Brain microvascular endothelial cell (primary cell): Measurements from ENCODE around the gene GPR161.
A peak's percentile ranks its signal among the peaks of the same experiment; 100 is the strongest.

Experiments
- DNase-seq: peaks from one replicate; pipeline ENCODE4 v3.0.0-alpha.2; 2020
- H3K27ac ChIP-seq: fragments of 250-450 bp; sonication (Bioruptor Pico); 2 replicates; pipeline ENCODE4 v1.5.1; 2020; ENCODE audit warnings: mild to moderate bottlenecking, moderate library complexity
- H3K27me3 ChIP-seq: fragments of 250-450 bp; sonication (Bioruptor Pico); replicated peaks from 2 replicates; pipeline ENCODE4 v1.5.1; 2020; ENCODE audit warnings: mild to moderate bottlenecking
- H3K36me3 ChIP-seq: fragments of 250-450 bp; sonication (Bioruptor Pico); replicated peaks from 2 replicates; pipeline ENCODE4 v1.5.1; 2020; ENCODE audit warnings: mild to moderate bottlenecking
- H3K4me3 ChIP-seq: 2 replicates; pipeline ENCODE4 v1.5.1; 2011; ENCODE audit warnings: low read depth, mild to moderate bottlenecking, control low read depth, low read length, moderate library complexity
- in situ Hi-C: cut with HindIII; loops from 2 replicates; pipeline ENCODE4 v1.10.0; 2017; ENCODE audit warnings: low sequenced_read_pairs, low pct_ligation_motif_present
- TF ChIP-seq, protein P1 (sequence below): IDR thresholded peaks from 2 replicates; pipeline ENCODE4 v1.5.1; 2011; ENCODE audit warnings: low read depth, mild to moderate bottlenecking, moderate library complexity, low read length, control low read depth, inconsistent platforms; ENCODE audit errors: missing control alignments

GPR161 gene

DNA sequence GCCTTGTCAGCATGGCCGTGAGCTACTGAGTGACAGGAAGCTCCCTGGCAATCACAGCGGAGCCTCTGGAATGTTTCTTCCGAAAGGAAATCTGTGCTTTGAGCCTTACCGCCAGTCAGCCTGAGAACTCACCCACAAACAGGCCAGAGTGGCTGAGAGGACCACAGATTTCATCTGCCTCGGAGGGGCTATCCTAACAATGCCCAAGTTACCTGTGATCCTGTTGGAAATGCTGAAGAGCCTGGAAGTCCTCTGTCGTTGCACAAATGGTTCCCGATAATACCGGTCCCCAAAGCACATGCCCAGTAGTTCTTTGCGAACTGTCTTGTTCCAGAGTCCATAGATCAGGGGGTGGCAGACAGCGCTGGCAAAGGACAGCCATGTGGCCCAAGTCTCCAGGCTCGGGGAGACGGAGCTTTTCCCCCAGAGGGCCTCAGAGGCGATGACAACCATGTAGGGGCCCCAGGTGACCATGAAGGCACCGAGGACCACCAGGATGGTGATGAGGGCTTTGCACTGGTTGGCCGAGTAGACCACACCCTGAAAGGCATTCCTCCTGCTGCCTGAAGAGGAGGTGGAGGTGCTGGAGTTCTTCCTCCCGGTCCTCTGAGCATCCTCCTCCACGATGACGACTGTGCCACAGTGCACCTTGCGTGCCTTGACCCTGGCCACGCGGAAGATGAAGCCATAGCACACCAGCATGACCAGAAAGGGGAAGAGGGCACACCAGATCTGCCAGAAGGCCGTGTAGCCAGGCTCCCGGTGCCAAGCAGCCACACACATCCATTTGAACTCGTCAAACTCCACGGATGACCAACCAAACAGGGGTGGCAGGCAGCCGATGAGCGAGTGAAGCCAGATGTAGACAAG is 40.2 kb downstream of the GPR161 start:
- Histone ChIP-seq H3K27ac (no peak overlapping the region), H3K36me3 (no peaks in the 10 kb centered on the region), H3K4me3 (no peak overlapping the region), H3K27me3 (no peaks in the 10 kb centered on the region)
- no peak for DNase-seq
- TF ChIP-seq, protein P1, sequence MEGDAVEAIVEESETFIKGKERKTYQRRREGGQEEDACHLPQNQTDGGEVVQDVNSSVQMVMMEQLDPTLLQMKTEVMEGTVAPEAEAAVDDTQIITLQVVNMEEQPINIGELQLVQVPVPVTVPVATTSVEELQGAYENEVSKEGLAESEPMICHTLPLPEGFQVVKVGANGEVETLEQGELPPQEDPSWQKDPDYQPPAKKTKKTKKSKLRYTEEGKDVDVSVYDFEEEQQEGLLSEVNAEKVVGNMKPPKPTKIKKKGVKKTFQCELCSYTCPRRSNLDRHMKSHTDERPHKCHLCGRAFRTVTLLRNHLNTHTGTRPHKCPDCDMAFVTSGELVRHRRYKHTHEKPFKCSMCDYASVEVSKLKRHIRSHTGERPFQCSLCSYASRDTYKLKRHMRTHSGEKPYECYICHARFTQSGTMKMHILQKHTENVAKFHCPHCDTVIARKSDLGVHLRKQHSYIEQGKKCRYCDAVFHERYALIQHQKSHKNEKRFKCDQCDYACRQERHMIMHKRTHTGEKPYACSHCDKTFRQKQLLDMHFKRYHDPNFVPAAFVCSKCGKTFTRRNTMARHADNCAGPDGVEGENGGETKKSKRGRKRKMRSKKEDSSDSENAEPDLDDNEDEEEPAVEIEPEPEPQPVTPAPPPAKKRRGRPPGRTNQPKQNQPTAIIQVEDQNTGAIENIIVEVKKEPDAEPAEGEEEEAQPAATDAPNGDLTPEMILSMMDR, result no peak
- in situ Hi-C loops, result no loop called here

DNA sequence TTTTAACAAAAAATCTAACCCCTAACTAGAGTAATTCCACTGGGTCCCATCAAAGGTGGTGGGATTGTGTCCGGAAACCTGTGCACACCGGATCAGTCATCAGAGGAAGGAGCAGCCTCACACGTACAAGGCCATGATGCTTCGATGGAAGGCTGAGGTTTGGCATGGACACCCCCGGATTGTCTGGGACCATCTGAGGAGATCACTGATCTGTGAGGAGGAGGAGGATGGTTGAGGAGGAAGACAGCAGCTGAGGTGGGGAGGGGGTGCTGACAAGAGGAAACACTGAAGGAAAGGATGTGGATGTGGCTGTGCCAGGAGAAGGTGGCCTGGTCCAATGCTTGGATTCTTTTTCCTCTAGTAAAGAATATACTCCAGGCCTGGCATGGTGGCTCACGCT is 41.3 kb downstream of the GPR161 start:
- H3K36me3 ChIP-seq, result no peaks in the 10 kb centered on the region
- no peak overlapping the region for H3K27ac ChIP-seq
- TF ChIP-seq, protein P1, result no peak
- in situ Hi-C loops, result no loop called here
- H3K4me3 ChIP-seq, result no peak overlapping the region
- H3K27me3 ChIP-seq, result no peaks in the 10 kb centered on the region
- DNase-seq, result no peak

DNA sequence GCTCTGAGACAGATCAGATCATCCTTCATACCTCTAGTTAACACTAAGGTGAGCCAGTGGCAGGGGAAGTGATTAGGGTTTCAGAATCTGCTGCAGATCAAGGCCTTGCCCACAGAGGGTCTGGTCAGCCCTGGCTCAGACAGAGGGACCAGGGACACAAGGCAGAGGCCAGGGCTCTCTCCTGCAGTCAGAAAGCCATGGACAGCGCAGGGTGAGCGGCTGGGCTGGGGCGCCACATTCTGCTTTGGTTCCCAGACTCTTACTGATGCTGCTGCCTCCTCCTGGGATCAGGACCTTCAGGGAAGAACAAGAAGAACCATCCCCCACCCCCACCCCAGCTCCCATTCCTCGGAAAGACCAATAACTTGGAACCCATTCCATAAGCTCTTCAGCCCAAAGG is 43.1 kb downstream of the GPR161 start:
- no peak overlapping the region for H3K27ac ChIP-seq
- no peaks in the 10 kb centered on the region for H3K36me3 ChIP-seq
- no peak overlapping the region for H3K4me3 ChIP-seq
- H3K27me3 ChIP-seq, result no peaks in the 10 kb centered on the region
- DNase-seq, result no peak
- TF ChIP-seq, protein P1, result no peak
- in situ Hi-C loops, result no loop called here

DNA sequence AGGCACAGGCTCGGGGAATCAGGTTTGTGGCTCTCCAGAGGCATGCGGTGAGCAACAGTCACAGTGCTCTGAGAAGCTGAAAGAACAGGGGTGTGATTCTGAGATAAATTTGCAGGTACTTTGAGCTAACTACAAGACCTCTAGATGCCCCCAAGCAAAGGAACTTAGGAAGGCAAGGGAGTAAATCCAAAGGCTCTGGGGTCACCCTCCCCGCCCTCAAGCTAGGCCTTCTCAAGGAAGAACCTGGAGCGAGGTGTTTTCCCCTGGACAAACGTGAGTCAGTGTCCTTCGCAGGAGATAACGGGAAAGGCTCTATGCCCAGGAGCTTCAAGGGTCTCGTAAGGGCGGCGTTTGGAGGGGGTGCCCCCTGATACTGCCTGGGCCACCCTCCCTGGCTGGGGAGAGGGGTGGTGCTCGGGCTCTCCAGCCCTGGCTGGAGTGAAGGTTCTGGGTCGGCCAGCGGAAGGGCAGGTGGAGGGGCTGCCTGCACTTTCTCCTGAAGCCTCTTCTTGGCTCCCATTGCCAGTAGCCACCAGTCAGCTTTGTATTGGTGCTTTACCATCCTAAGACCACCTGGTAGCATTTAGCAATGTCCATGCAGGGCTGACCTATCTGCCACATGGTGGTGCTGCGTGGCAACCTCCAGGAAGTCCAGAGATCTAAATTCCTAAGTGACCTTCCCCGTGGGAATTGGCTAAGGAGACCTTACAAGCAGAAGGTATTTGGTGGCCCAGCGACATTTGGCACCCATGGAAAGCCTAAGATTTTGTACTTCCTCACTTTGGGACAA is 44.0 kb downstream of the GPR161 start:
- no peak for DNase-seq
- no peak overlapping the region for H3K27ac ChIP-seq
- H3K4me3 ChIP-seq, result no peak overlapping the region
- in situ Hi-C loops, result no loop called here
- H3K36me3 ChIP-seq, result no peaks in the 10 kb centered on the region
- H3K27me3 ChIP-seq, result no peaks in the 10 kb centered on the region
- TF ChIP-seq, protein P1, result peak; percentile 59

DNA sequence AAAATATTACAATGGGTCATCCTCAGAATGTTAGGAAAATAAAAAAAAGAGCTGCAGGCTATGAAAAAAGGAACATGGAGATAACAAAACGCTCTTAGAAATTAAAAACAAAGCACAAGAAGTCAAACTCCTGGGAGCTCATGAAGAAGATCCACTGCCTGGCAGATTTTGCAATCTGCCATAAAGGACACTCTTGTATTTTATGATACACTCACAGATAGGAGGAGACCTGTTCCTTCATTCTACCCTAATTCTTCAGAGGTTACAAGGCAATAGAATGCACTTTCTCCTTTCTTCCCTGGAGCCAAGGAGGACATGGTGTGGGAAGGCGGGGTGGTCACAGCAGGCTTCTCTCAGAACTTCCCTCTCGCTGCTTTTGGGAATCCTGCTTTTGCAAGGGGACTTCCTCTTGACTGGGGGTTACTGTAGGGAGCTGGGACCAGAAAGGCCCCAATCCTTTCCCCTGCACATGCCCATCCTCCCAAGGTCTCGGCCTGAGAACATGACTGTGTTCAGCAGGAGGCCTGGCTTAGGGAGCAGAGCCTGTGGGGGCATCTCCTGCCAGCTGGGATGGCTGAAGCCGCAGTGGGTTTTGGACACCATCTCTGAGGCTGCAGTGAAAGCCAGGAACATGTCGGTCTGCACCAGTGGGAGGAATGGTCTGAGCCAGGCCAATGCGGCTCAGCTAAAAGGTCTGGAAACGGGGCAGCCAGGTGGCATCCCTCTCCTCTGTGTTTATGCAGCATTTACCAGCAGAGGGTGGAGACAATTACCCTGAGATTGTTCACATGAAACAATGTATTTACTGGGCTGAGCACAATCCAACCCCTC is 44.8 kb downstream of the GPR161 start:
- Histone ChIP-seq H3K27ac (no peak overlapping the region), H3K36me3 (no peaks in the 10 kb centered on the region), H3K4me3 (no peak overlapping the region), H3K27me3 (no peaks in the 10 kb centered on the region)
- TF ChIP-seq, protein P1, result no peak
- in situ Hi-C loops, result no loop called here
- DNase-seq, result no peak
